Vagina (tissue), 2 donors: ENCODE measurements around the gene OBSCN. TPM values are rescaled to one million over a fixed set of nuclear protein-coding genes. Genes with fewer than 3 reads are reported as not detected.

Experiments
- DNase-seq, 2 donors: peaks; one replicate each; pipeline ENCODE4 v3.0.0-alpha.2; 2017; ENCODE audit errors: extremely low spot score in 2 of 2
- H3K27ac ChIP-seq: fragments of 200-600 bp; sonication (generic); one replicate; pipeline ENCODE4 v1.5.1; 2019
- H3K27me3 ChIP-seq: fragments of 200-600 bp; sonication (generic); one replicate; pipeline ENCODE4 v1.5.1; 2019
- H3K36me3 ChIP-seq, 2 donors: fragments of 200-600 bp; sonication (generic); one replicate each; pipeline ENCODE4 v1.5.1; 2017 to 2019
- H3K4me1 ChIP-seq: fragments of 200-600 bp; sonication (generic); one replicate; pipeline ENCODE4 v1.5.1; 2019
- H3K4me3 ChIP-seq, 2 donors: fragments of 200-600 bp; sonication (generic); 1 replicate in 1 of 2; 2 replicates in 1 of 2; pipeline ENCODE4 v1.5.1; 2016 to 2019
- H3K9me3 ChIP-seq: fragments of 200-600 bp; sonication (generic); one replicate; pipeline ENCODE4 v1.5.1; 2019
- POLR2A ChIP-seq, 2 donors: fragments of 450-650 bp; IDR thresholded peaks; one replicate each; pipeline ENCODE4 v1.6.1; 2017; ENCODE audit warnings: antibody characterized with exemption in 2 of 2, mild to moderate bottlenecking in 2 of 2, moderate library complexity in 2 of 2
- POLR2AphosphoS5 ChIP-seq, 2 donors: sonication (generic); formaldehyde crosslinking; IDR thresholded peaks; one replicate each; pipeline ENCODE4 v1.9.0; 2017; ENCODE audit warnings: antibody characterized with exemption in 2 of 2, mild to moderate bottlenecking in 2 of 2, low read depth in 1 of 2; ENCODE audit not compliant: insufficient read depth in 1 of 2
- intact Hi-C: fragments of 100-400 bp; cut with DNase I; formaldehyde crosslinking; loops from one replicate; pipeline ENCODE4 v1.15.1; 2023
- total RNA-seq: library from RNA; depleted of rRNA; stranded (reverse); fragments of >200 nt; gene quantifications from one replicate; pipeline ENCODE4 v1.2.3, GENCODE V29; 2016
- TF ChIP-seq, protein P1 (sequence below), 3 experiments: fragments of 450-650 bp in 2 of 3; fragments of 200-600 bp in 1 of 3; sonication (generic) in 1 of 3; IDR thresholded peaks; one replicate each; pipeline ENCODE4 v1.5.1; 2017 to 2019; ENCODE audit warnings: antibody characterized with exemption in 3 of 3, mild to moderate bottlenecking in 2 of 3, moderate library complexity in 2 of 3

Gene OBSCN
- total RNA-seq, 1 donor from 2014 or later = 35.8 TPM

DNA sequence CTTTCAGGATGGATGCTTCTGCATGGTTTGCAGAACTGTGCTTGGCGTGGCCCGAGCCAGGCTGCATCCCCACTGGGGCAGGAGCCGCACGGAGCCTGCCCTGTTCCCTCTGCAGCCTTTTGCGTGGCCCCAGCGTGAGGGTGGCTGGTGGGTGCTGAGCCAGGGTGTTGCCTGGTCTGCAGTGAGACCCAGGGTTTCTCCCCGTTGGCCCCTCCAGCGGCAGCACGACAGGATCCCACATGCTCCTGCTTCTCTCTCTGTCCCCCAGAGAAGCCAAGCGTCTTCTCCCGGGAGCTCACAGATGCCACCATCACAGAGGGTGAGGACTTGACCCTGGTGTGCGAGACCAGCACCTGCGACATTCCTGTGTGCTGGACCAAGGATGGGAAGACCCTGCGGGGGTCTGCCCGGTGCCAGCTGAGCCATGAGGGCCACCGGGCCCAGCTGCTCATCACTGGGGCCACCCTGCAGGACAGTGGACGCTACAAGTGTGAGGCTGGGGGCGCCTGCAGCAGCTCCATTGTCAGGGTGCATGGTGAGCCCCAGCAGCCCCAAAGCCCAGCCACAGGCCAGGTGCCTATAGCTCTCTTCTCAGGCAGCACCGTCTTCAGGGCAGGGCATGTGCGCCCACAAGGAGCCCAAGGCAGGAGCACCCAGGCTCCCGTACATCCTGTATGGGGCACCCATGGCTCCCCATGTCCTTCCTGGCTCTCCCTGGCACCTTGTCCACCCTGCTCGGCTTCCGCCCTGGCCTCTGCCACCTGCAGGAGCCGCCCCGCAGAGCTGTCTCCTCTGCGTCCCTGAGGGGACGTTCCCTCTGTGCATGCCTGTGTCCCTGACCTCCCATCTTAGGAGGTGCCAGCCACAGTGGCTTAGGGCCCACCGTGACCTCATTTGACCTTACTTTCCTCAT, 78.9 kb downstream of the OBSCN start:
- H3K27me3 ChIP-seq = no peaks in the 10 kb centered on the region
- intact Hi-C loops = no loop called here
- DNase-seq = no peak
- no peaks in the 10 kb centered on the region for H3K9me3 ChIP-seq
- no peak overlapping the region for H3K27ac ChIP-seq
- no peak overlapping the region for H3K4me3 ChIP-seq
- TF ChIP-seq POLR2AphosphoS5 (IDR thresholded peaks at IDR 0.05; ENCODE audit: insufficient read depth in 1 of 2, low read depth in 1 of 2) (no peak), POLR2A (IDR thresholded peaks at IDR 0.05) (no peak)
- TF ChIP-seq, protein P1, sequence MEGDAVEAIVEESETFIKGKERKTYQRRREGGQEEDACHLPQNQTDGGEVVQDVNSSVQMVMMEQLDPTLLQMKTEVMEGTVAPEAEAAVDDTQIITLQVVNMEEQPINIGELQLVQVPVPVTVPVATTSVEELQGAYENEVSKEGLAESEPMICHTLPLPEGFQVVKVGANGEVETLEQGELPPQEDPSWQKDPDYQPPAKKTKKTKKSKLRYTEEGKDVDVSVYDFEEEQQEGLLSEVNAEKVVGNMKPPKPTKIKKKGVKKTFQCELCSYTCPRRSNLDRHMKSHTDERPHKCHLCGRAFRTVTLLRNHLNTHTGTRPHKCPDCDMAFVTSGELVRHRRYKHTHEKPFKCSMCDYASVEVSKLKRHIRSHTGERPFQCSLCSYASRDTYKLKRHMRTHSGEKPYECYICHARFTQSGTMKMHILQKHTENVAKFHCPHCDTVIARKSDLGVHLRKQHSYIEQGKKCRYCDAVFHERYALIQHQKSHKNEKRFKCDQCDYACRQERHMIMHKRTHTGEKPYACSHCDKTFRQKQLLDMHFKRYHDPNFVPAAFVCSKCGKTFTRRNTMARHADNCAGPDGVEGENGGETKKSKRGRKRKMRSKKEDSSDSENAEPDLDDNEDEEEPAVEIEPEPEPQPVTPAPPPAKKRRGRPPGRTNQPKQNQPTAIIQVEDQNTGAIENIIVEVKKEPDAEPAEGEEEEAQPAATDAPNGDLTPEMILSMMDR (IDR thresholded peaks at IDR 0.05) = no peak
- no peaks in the 10 kb centered on the region for H3K36me3 ChIP-seq
- no peaks in the 10 kb centered on the region for H3K4me1 ChIP-seq

DNA sequence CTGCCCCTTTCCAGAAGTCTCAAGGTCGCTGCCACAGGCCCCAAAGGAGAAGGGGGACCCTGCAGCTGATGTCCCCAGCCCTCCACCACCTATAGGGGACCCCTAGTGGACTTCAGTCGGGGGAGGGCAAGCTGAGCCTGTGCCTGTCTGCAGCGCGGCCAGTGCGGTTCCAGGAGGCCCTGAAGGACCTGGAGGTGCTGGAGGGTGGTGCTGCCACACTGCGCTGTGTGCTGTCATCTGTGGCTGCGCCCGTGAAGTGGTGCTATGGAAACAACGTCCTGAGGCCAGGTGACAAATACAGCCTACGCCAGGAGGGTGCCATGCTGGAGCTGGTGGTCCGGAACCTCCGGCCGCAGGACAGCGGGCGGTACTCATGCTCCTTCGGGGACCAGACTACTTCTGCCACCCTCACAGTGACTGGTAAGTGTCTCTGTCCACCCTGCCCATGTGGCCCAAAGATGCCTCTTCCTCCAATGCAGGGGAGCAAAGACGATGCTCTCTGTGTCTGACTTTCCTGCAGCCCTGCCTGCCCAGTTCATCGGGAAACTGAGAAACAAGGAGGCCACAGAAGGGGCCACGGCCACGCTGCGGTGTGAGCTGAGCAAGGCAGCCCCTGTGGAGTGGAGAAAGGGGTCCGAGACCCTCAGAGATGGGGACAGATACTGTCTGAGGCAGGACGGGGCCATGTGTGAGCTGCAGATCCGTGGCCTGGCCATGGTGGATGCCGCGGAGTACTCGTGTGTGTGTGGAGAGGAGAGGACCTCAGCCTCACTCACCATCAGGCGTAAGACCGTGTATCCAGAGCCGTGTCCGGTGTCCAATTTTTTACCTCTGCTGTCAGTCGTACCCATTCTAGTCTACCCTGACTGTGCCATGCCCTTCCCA, 79.9 kb downstream of the OBSCN start:
- no peak overlapping the region for H3K27ac ChIP-seq
- H3K9me3 ChIP-seq = no peaks in the 10 kb centered on the region

DNA sequence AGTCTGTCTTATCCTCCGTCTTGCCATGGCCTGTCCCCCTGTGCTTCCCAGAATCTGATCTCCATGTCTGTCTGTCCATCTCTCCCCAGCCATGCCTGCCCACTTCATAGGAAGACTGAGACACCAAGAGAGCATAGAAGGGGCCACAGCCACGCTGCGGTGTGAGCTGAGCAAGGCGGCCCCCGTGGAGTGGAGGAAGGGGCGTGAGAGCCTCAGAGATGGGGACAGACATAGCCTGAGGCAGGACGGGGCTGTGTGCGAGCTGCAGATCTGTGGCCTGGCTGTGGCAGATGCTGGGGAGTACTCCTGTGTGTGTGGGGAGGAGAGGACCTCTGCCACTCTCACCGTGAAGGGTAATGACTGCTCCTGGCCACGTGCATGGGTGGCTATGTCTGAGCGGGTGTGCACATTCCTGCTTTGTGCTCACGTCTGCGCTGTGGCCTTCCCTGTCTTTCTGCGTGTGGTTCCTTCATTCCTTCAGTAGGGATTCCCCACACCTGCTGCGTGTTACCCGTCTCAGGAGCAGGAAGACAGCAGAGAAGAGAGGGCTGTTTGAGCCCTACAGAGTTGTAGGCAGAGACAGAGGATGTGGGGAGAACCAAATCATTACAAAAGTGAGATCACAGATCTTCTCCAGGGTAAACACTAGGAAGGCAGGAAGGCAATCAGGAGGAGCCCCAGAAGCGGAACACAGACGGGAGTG, 80.8 kb downstream of the OBSCN start:
- Histone ChIP-seq H3K9me3 (no peaks in the 10 kb centered on the region), H3K27ac (no peak overlapping the region), H3K36me3 (peaks cover 0 to under 1% of the 10 kb centered on the region in 2 donors), H3K27me3 (no peaks in the 10 kb centered on the region), H3K4me3 (no peak overlapping the region), H3K4me1 (no peaks in the 10 kb centered on the region)
- TF ChIP-seq POLR2A (IDR thresholded peaks at IDR 0.05) = no peak
- TF ChIP-seq, protein P1 (IDR thresholded peaks at IDR 0.05) = no peak
- TF ChIP-seq POLR2AphosphoS5 (IDR thresholded peaks at IDR 0.05; ENCODE audit: insufficient read depth in 1 of 2, low read depth in 1 of 2) = no peak
- no peak for DNase-seq
- intact Hi-C loops = no loop called here

More for the DNA sequence above, 79.9 kb downstream of the OBSCN start:
- no peak for DNase-seq
- Histone ChIP-seq H3K27me3 (no peaks in the 10 kb centered on the region), H3K4me3 (no peak overlapping the region), H3K4me1 (no peaks in the 10 kb centered on the region), H3K36me3 (no peaks in the 10 kb centered on the region)
- intact Hi-C loops = no loop called here
- TF ChIP-seq, protein P1 (IDR thresholded peaks at IDR 0.05) = no peak

DNA sequence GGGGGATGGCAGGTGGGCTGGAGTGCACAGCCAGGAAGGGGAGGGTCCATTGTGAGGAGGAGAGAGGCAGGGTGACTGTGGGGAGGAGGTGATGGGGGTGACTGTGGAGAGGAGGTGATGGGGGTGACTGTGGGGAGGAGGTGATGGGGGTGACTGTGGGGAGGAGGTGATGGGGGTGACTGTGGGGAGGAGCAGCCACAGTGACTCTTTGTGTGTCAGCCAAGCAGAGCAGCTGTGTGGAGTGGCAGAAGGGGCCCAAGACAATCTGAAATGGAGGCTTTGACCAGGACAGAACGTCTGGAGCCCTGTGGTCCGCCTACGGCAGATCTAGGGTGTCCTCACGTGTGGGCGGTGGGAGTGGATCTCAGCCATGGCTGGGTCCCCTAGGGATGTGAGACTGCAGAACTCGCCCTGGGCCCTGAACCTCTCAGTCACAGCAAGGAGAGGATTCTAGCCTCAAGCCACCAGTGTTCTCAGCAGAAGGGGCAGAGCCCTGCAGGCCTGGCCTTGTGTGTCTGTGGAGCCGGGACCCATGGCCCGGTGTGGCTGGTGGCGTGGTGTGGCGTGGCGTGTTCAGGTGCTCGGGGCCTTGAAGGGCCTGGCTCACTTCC, 81.5 kb downstream of the OBSCN start:
- H3K27me3 ChIP-seq = no peaks in the 10 kb centered on the region
- no peaks in the 10 kb centered on the region for H3K9me3 ChIP-seq
- peaks cover 0 to 4% of the 10 kb centered on the region in 2 donors for H3K36me3 ChIP-seq
- intact Hi-C loops = no loop called here
- no peak for DNase-seq
- no peak for TF ChIP-seq POLR2AphosphoS5 (IDR thresholded peaks at IDR 0.05; ENCODE audit: insufficient read depth in 1 of 2, low read depth in 1 of 2)
- TF ChIP-seq, protein P1 (IDR thresholded peaks at IDR 0.05) = no peak
- TF ChIP-seq POLR2A (IDR thresholded peaks at IDR 0.05) = no peak
- no peak overlapping the region for H3K4me3 ChIP-seq
- H3K27ac ChIP-seq = no peak overlapping the region
- H3K4me1 ChIP-seq = no peaks in the 10 kb centered on the region
